ENCODE results near the gene DNAJC5. TPM values are rescaled to one million over a fixed set of nuclear protein-coding genes. Genes with fewer than 3 reads are reported as not detected.
A peak's percentile ranks its signal among the peaks of the same experiment; 100 is the strongest.
"Not testable (repeated sequence)": the region's sequence is repeated elsewhere in the genome, so short reads cannot be mapped to it uniquely, and the experiment has no call there.

Gene DNAJC5
- total RNA-seq, 6 donors from 2014 or later, result 44.6 to 66.0 (median 60.7) TPM

DNA sequence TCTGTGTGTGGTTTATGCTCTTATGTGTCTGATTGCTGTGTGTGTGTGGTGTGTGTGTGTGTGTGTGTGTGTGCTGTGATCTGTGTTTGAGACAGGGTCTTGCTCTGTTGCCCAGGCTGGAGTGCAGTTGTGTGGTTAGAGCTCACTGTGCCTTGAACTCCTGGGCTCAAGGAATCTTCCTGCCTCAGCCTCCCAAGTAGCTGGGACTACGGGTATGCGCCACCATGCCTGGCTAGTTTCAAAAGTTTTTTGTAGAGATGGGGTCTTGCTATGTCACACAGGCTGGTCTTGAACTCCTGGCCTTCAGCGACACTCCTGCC lies 78.2 kb downstream of the DNAJC5 start:
- Histone ChIP-seq H3K36me3 (no peaks in the 10 kb centered on the region), H3K4me1 (peaks cover 26 to 49% (median 37%) of the 10 kb centered on the region in 4 donors), H3K4me3 (no peak overlapping the region), H3K9me3 (no peaks in the 10 kb centered on the region), H3K27ac (peak overlapping the region in 2 of 4 donors; percentile 16 to 68), H3K27me3 (no peaks in the 10 kb centered on the region)
- WGBS, 2 donors, result 98 to 100% methylated on average over 1 to 3 of the region's 3 CpGs
- ATAC-seq (ENCODE audit: low FRiP score in 2 of 2), result no peak
- TF ChIP-seq, protein P1, sequence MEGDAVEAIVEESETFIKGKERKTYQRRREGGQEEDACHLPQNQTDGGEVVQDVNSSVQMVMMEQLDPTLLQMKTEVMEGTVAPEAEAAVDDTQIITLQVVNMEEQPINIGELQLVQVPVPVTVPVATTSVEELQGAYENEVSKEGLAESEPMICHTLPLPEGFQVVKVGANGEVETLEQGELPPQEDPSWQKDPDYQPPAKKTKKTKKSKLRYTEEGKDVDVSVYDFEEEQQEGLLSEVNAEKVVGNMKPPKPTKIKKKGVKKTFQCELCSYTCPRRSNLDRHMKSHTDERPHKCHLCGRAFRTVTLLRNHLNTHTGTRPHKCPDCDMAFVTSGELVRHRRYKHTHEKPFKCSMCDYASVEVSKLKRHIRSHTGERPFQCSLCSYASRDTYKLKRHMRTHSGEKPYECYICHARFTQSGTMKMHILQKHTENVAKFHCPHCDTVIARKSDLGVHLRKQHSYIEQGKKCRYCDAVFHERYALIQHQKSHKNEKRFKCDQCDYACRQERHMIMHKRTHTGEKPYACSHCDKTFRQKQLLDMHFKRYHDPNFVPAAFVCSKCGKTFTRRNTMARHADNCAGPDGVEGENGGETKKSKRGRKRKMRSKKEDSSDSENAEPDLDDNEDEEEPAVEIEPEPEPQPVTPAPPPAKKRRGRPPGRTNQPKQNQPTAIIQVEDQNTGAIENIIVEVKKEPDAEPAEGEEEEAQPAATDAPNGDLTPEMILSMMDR (IDR thresholded peaks at IDR 0.05), result no peak
- TF ChIP-seq POLR2AphosphoS5 (IDR thresholded peaks at IDR 0.05) (no peak), EP300 (IDR thresholded peaks at IDR 0.05) (no peak), POLR2A (IDR thresholded peaks at IDR 0.05) (no peak)
- no peak for DNase-seq

DNA sequence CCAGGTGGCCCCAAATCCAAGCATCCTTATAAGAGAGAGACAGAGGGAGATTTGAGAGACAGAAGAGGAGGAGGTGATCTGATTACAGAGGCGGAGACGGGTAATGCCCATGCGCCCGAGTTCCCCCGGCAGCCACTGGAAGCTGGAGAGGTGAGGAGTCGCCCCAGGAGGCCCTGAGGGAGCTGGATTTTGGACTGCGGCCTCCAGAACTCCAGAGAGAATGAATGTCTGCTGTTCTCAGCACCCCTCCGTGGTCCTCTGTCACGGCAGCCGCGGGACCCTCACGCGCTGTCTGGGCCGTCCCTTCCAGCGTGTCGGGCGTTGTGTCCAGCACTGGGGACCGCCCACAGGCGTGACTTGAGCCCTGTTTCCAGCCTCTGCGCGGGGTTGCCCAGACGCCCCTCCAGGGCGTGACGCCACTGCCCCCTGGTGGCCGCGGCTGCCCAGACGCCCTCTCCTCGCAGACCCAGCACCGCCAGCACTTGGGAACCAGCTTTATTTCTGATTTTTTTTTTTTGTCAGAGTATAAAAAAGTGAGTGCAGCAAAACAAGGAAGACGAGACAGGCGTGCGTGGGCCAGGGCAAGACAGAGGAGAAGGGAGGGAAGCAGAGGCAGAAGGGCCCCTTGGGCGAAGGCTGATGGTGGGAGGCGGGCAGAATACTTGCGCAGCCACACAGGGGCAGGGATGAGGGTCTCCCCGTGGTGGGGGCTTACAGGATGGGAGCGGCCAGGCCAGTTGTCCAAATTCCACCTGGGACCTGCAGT lies 78.9 kb downstream of the DNAJC5 start:
- no peaks in the 10 kb centered on the region for H3K9me3 ChIP-seq
- H3K27me3 ChIP-seq, result no peaks in the 10 kb centered on the region
- peak overlapping the region in 3 of 4 donors; percentile 28 to 45 (median 43) for H3K4me3 ChIP-seq
- TF ChIP-seq, protein P1 (IDR thresholded peaks at IDR 0.05), result peak; percentile 94 to 98 (median 97)
- TF ChIP-seq POLR2A (IDR thresholded peaks at IDR 0.05) (no peak), POLR2AphosphoS5 (IDR thresholded peaks at IDR 0.05) (peak; percentile 24 to 37), EP300 (IDR thresholded peaks at IDR 0.05) (no peak)
- peak; percentile 91 to 98 for DNase-seq
- WGBS, 2 donors, result 16% methylated on average over 24 to 36 of the region's 37 CpGs
- H3K4me1 ChIP-seq, result peaks cover 28 to 50% (median 36%) of the 10 kb centered on the region in 4 donors
- peak overlapping the region in 3 of 4 donors; percentile 16 to 68 (median 39) for H3K27ac ChIP-seq
- peak; percentile 92 to 95 for ATAC-seq (ENCODE audit: low FRiP score in 2 of 2)
- no peaks in the 10 kb centered on the region for H3K36me3 ChIP-seq

DNA sequence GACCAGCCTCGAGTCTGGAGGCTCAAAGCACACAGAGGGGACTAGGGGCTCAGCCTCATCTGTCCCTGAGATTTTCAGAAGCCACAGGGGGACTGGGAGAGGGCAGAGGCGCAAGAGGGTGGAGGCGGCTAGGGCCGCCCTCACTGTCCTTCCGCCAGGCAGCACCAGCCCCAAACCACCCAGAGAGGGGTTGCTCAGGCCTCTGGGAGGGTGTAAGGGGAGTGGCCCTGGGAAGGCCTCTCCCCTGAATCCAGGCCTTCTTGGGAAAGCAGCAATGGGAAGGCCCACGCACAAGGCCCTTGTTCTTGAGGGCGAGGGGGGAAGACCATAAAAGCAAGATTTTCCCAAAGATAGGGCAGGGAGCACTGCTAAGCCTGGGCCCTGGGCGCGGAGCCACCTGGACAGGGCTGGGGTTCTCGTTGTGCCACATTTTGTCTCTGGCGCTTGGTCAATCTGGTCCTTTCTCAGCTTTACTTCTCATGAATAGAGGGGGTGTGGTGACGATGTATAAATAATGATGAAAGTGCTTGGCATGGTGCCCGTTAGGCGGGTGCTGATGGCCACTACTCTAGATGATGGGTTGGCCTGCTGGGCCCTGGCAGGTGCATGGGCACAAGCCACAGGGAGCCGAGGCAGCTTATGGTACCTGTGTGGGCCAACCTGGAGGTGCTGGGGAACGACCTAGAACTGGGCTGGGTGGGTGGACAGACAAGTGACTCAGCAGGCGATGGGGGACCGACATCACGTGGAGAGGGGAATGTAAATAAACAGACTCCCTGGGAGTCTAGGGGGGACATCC lies 79.7 kb downstream of the DNAJC5 start:
- Histone ChIP-seq H3K36me3 (no peaks in the 10 kb centered on the region), H3K27me3 (no peaks in the 10 kb centered on the region), H3K27ac (no peak overlapping the region), H3K9me3 (no peaks in the 10 kb centered on the region), H3K4me1 (peaks cover 27 to 50% (median 35%) of the 10 kb centered on the region in 4 donors), H3K4me3 (no peak overlapping the region)
- WGBS, 2 donors, result 72% methylated on average over 18 to 19 of the region's 19 CpGs
- DNase-seq (no peak), ATAC-seq (ENCODE audit: low FRiP score in 2 of 2) (no peak)
- TF ChIP-seq EP300 (IDR thresholded peaks at IDR 0.05) (no peak), POLR2A (IDR thresholded peaks at IDR 0.05) (no peak), POLR2AphosphoS5 (IDR thresholded peaks at IDR 0.05) (no peak)
- TF ChIP-seq, protein P1 (IDR thresholded peaks at IDR 0.05), result no peak

DNA sequence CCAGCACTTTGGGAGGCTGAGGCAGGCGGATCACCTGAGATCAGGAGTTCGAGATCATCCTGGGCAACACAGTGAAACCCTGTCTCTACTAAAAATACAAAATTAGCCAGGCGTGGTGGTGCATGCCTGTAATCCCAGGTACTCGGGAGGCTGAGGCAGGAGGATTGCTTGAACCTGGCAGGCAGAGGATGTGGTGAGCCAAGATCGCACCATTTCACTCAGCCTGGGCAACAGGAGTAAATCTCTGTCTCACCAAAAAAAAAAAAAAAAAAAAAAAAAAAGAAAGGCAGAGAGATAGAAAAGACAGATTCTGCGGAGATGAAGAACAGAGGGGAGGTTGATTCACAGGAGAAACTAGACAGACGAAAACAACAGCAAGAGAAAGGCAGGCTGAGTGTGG lies 81.6 kb downstream of the DNAJC5 start:
- not testable (repeated sequence) for ATAC-seq (ENCODE audit: low FRiP score in 2 of 2); DNase-seq; H3K9me3 ChIP-seq; H3K4me3 ChIP-seq; H3K27ac ChIP-seq; H3K27me3 ChIP-seq; H3K36me3 ChIP-seq
- 90 to 99% methylated on average over 7 of the region's 7 CpGs for WGBS, 2 donors
- peaks cover 32 to 57% (median 40%) of the 10 kb centered on the region in 4 donors for H3K4me1 ChIP-seq

DNA sequence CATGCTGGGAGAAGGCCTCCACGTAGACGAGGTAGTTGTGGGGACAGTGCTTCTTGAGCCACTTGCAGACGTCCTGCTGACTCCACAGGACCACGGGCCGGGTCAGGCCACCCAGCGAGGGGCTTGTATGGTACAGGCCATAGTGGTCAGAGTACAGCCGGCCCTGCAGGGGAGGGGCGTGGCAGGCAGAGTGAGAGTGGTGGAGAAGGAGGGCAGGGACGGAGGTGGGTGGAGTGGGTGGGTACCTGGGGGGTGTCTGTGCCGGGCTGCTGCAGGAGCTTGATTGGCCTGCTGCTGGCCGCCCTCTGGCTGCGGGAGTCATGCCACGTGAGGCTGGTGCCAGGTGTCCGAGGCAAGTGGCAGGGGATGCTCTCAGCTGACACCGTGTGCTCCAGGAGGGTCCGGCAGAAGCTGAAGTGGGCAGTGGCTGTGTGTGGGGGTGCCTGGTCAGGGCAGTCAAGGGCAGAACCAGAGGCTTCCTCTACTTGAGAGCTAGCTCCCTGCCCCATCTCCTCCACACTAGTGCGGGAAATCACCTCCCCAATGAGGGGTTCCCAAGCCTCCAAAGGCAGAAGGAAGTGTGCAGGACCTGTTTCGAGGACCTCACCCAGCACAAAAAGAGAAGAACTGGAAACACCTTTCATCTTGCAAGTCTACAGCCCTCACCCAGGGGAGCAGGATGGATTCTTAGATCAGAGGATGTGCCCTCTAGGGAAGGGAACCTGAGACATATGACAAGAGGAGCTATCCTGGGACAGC lies 82.2 kb downstream of the DNAJC5 start:
- no peak for TF ChIP-seq POLR2AphosphoS5 (IDR thresholded peaks at IDR 0.05)
- no peak for TF ChIP-seq EP300 (IDR thresholded peaks at IDR 0.05)
- no peak for TF ChIP-seq POLR2A (IDR thresholded peaks at IDR 0.05)
- TF ChIP-seq, protein P1 (IDR thresholded peaks at IDR 0.05), result no peak
- Histone ChIP-seq H3K9me3 (no peaks in the 10 kb centered on the region), H3K4me3 (no peak overlapping the region), H3K27ac (peak overlapping the region in 1 of 4 donors; percentile 30), H3K36me3 (no peaks in the 10 kb centered on the region), H3K4me1 (peaks cover 37 to 58% (median 44%) of the 10 kb centered on the region in 4 donors), H3K27me3 (no peaks in the 10 kb centered on the region)
- ATAC-seq (ENCODE audit: low FRiP score in 2 of 2) (no peak), DNase-seq (peak in 1 of 2 donors; percentile 74)
- 91 to 92% methylated on average over 17 to 18 of the region's 18 CpGs for WGBS, 2 donors

Measured in upper lobe of left lung (tissue), 6 donors.